Frontal cortex (tissue), 4 donors: ENCODE measurements around the gene ZXDC. TPM values are rescaled to one million over a fixed set of nuclear protein-coding genes. Genes with fewer than 3 reads are reported as not detected.

ENCODE experiments used
- DNase-seq, 2 donors: peaks; one replicate each; pipeline ENCODE4 v3.0.0; 2012; ENCODE audit warnings: low spot score in 2 of 2
- FAIRE-seq: peaks from 2 replicates; lab custom pipeline; 2012; peaks lifted over from hg19 to GRCh38; lab: Jason Lieb, UNC
- total RNA-seq: library from RNA; depleted of rRNA; stranded (reverse); fragments of >200 nt; gene quantifications from one replicate; pipeline ENCODE4 v1.2.3, GENCODE V29; 2014
- donor health status: control.
- donor health status: control.
- donor health status: control.

Gene ZXDC
- total RNA-seq, result 36.3 TPM

DNA sequence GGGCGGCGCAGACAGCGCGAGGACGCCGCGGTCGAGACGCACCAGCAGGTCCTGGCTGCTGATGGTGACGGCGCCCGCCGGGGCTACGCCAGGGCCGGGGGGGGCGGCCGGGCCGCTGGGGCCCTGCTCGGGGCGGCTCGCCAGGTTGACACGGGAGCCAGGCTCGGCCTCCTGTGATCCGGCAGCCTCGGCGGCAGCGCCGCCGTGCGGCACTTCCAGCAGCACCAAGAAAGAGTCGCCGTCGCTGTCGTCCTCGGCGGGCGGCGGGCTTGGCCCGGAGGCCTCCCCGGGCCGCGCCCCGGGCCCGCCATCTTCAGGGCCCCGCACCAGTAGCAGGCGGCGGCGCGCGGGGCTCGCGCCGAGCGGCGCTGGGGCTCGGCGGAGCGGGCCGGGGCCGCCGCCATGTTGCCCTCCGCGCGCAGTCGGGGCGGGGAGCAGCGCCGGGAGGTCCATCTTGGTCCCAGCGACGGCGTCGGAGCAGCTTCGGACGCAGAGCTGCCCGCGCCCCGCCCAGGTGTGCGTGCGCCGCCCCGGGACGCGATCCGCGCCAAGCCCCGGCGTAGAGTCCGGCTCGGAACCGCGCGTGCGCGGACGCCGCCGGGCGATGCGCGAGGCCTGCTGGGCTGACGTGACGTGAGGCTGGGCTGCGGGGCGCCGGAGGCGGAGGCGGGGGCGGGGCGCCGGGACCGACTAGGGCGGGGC is at the start of gene ZXDC:
TSS of gene ZXDC (minus strand) at position 479 of the 702 bp plus-strand sequence. CDS start at position 453, 26 bp downstream.
- FAIRE-seq (no peak), DNase-seq (peak; percentile 100)

DNA sequence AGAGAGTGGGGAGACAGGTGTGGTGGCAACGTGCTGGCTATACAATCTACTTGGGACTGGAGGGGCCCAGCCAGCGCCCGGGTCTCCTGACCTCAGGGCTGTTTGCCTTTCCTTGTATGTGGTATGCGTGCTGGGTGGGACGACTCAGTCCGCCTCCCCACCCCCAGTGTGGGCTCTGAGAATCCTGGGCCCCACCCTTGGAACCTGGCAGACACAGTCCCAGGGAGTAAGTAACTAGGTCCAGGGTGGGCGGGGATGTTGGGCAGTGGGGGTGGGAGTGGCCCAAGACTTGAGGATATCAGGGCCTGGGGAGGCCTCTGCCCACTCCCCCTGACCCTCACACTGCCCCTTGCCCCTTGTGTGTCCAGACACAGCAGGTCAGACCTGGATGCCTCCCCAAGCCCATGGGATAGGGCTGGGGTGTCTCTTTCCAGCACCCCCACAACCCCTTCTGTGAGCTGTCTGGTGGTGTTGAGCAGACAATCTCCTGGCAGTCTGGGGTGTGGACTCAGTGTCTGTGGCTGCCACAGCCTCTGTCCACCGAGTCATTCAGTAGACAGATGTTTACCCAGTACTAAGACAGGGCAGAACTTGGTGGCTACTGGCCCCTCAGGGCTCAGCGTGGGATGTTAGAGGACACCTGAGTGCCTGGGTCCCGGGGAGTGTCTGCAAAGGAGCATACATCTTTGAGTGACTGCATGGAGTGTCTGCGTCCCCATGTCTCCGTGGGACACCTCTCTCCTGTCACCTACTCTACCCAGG is 49.6 kb upstream of the ZXDC start:
- no peak for FAIRE-seq

DNA sequence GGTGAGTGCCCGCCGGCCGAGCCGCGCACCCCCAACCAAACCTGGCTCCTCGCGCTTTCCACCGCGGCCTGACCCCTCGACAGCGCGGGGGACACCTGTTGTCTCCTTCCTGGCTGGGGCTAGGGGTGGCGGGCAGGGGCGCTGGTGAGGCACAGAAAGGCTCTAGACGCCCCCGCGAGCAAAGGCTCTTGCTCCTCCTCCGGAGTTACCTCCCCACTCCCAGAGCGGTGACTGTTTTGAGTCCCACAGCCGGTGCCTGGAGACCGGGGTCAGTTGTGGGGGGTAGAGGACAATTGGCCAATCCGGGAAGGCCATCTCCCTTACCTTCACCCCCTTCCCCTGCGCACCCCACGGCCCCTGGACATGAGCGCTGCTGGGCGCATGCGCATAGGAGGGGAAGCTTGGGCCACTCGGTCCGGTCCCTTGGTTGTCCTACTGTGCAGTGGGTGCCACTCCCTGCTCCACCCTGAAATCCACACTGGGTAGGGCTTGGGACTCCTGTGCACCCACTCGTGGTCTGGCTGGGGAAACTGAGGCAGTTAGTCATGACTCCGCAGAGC is 48.8 kb upstream of the ZXDC start:
- DNase-seq (peak in 1 of 2 donors; percentile 35), FAIRE-seq (no peak)

More for the DNA sequence above, 49.6 kb upstream of the ZXDC start:
- no peak for DNase-seq

- DNase-seq (peak; percentile 46 to 55), FAIRE-seq (no peak)
Observed at GRCh38 chr3:126523745-126524428, 48.2 kb upstream of the ZXDC start, which contains the start of gene CHST13. Gene CHST13, plus strand, starts transcription at chr3:126524155. Its CDS starts 178 bp downstream, at chr3:126524333.

- DNase-seq (peak; percentile 72 to 77), FAIRE-seq (no peak)
Observed at GRCh38 chr3:126522363-126522788, 46.7 kb upstream of the ZXDC start.

GRCh38 chr3:126521122-126521891 is 45.6 kb upstream of the ZXDC start:
- FAIRE-seq (no peak), DNase-seq (peak in 1 of 2 donors; percentile 36)

DNA sequence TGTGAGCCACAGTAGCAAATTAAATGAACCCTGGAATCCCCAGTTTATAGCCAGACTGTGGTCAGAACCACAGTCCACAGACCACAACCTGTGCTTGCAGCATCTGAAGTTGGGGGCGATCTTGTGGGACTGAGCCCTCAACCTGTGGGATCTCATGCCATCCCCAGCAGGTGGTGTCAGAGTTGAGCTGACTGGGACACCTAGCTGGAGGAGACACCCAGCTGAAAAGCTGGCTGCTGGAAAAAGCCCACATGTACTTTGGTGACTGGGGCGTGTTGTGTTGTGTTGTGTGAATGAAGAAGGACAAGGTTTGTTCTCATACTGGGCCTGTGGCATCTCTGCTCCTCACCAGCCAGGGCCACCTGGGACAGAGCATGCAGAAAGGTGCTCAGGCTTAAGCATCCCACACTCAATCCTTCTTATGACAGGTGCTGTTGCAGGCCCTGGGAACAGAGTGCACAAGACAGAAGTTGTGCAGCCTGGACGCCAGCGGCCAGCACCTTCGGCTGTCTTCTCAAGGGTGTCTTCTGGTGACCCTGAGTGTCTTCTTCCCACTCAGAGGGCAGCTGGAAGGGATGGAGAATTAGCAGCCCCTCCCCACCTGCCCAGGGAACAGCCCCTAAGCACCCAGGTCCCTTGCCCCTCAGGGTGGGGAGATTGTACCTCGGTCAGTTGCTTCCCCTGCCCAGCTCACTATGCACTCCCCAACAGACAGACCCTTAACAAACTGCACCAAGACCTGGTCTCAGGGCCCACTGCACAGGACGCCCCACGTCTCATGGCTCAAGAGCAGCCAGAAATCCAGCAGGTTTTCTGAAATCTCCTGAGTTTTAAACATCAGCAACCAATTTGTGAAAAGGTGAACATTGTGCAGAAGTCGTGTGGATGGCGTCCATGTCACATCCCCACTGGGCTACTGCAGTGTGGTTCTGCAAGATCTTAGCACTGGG is 44.1 kb upstream of the ZXDC start:
- FAIRE-seq, result no peak
- DNase-seq, result no peak

GRCh38 chr3:126518779-126519177 is 43.1 kb upstream of the ZXDC start:
- no peak for DNase-seq
- FAIRE-seq, result no peak

- DNase-seq, result no peak
- no peak for FAIRE-seq
Observed at GRCh38 chr3:126517986-126518778, 42.5 kb upstream of the ZXDC start.

DNA sequence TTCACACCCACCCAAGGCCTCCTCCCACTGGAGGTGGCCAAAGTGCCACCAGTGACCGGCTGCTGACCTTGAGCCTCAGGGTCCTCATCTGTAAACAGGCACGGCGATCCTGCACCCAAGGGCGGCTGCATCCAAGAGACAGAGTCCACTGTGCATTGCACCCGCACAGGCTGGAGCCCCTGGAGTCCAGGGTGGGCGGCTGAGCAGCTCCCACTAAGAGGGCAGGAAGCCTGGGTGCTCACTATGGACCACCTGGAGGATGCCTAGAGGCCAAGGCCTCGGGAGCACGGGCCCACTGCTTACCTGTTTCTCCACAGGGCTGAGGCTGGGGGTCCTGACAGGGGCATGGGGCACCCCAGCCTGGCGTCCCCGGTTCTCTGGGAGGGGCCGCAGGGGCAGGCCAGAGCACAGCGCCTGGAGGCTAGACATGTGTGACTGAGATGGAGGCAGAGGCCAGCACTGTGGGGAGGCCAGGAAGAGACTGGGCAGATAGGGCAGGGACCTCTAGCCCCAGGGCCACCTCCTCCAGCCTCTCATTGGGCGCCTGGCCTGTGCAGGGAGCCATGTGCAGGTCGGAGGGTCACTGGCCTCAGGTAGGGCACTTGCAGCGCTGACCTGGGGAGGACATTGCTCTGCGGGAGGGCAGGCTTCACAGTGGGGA is 41.7 kb upstream of the ZXDC start, which contains the start of gene UROC1:
TSS of gene UROC1 (minus strand) at position 483 of the 661 bp plus-strand sequence. CDS start at position 429, 54 bp downstream.
- DNase-seq, result no peak
- FAIRE-seq, result no peak

DNA sequence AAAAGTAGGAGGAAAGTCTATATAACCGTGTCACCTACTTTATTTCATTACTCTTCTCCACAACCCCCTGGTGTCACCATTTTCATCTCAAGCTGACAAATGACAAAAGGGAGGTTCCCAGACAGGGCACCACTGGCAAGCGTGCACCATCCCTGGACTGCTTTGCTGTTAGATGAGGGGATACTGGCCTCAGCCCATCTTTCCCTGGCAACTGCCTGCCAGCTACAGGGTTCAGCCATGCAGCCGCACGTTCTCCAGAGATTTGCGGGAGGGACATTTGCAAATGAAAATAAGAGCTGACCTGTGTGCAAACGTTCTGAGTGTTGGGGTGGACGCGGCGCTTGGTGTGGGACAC is 41.2 kb upstream of the ZXDC start:
- DNase-seq (no peak), FAIRE-seq (no peak)

DNA sequence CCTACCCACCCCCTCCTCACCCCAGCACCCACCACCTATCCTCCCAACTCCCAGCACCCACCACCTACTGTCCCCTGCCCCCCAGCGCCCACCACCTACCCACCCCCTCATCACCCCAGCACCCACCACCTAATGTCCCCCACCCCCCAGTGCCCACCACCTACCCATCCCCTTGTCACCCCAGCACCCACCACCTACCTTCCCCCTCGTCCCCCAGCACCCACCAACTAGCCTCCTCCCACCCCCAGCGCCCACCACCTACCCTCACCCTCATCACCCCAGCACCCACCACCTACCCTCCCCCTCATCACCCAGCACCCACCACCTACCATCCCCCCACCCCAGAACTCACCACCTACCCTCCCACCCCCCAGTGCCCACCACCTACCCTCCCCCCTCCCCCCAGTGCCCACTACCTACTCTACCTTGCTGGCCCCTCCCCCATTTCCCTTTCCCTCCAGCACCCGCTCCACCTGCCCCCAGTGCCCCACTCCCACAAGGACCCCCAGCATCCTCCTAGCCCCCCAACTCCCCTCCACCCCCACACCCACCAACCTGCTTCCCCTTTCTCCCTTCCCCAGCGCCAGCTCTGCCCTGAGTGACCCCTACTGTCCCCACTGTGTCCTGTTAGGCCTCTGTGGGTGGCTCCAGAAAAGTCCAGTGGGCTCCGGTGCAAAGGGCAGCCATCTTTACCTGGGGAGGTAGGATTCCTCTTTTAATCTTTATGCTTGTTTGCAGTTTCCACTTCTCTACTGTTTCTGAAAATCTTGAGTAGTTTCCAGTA is 40.7 kb upstream of the ZXDC start:
- DNase-seq (no peak), FAIRE-seq (no peak)

DNA sequence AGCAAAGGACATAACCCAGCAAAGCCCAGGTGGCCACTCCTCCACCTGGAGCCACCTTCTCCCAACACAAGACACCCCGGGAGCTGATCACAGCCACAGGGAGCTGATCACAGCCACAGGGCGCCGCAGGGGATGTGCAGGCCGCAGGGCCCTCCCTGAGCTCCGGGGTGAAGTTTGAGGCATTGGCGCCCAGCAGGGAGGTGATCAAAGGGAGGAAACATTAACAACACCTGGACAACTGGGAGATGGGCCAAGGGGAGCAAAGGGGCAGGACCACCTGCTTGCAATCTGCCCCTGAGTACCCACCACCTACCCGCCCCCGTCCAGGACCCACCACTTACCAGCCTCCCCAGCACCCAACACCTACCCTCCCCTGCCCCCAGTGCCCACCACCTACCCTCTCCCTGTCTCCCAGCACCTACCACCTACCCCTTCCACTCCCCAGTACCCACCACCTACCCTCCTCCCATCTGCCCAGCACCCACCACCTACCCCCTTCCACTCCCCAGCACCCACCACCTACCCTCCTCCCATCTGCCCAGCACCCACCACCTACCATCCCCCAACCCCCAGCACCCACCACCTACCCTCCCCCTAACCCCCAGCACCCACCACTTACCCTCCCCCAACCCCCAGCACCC is 39.5 kb upstream of the ZXDC start:
- FAIRE-seq, result no peak
- DNase-seq, result no peak

- FAIRE-seq (no peak), DNase-seq (no peak)
Observed at GRCh38 chr3:126514161-126514560, 38.5 kb upstream of the ZXDC start.

DNA sequence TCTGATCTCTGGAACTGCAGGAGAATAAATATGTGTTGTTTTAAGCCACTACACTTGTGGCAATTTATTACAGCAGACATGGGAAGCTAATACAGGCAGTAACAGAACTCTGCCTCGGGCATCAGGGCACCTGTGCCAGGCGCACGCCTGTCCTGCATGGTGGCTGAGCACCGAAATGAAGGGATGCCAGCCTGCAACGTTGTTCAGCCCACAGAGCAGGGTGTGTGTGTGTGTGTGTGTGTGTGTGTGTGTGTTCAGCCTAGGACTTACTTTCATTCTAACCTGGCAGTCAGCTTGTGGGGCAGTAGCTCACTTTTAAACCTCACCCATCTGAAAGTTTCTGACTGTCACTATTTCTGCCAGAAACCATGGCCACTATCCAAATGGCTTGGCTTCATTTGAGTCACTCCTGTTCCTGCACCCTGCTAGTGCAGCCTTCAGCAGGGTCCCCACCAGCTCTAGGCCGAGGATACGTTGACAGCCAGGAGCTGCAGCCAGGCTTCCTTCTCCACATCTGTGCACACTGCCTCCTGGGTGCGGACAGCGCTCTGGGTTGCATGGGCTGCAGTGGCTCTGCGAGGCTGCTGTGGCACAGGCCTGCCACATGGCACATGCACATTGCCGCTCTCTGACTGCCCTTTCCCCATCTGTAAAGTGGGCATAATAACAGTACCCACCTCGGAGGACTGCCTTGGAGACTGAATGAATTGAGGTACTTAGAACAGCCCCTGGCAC is 37.4 kb upstream of the ZXDC start:
- DNase-seq (no peak), FAIRE-seq (no peak)
